Hypothalamus (tissue), 51 donors: Measurements from ENCODE around the gene KCNA2.

Experiments
- DNase-seq, 51 donors: peaks; one replicate each; lab custom pipeline; 2025; lab: John Stamatoyannopoulos, UW

The KCNA2 gene

GRCh38 chr1:110605901-110606656 is at the start of gene KCNA2:
Gene KCNA2 (minus strand): TSS chr1:110606358. CDS start chr1:110604782, 1,576 bp downstream.
- peak in 47 of 51 donors; percentile 27 to 92 (median 76) for DNase-seq

- no peak for DNase-seq
Observed at GRCh38 chr1:110650609-110651008, 44.5 kb upstream of the KCNA2 start.

- DNase-seq: peak in 1 of 51 donors; percentile 45
Observed at GRCh38 chr1:110648417-110648816, 42.3 kb upstream of the KCNA2 start.

GRCh38 chr1:110647254-110647891 is 41.2 kb upstream of the KCNA2 start:
- no peak for DNase-seq

GRCh38 chr1:110645821-110646735 is 39.9 kb upstream of the KCNA2 start:
- DNase-seq: peak in 1 of 51 donors; percentile 26

- no peak for DNase-seq
Observed at GRCh38 chr1:110645211-110645610, 39.1 kb upstream of the KCNA2 start.

GRCh38 chr1:110643879-110644472 is 37.8 kb upstream of the KCNA2 start:
- DNase-seq: no peak

GRCh38 chr1:110639724-110640386 is 33.7 kb upstream of the KCNA2 start:
- DNase-seq: no peak

GRCh38 chr1:110638556-110638955 is 32.4 kb upstream of the KCNA2 start:
- peak in 2 of 51 donors; percentile 24 to 38 for DNase-seq

GRCh38 chr1:110638058-110638457 is 31.9 kb upstream of the KCNA2 start:
- peak in 1 of 51 donors; percentile 31 for DNase-seq

- DNase-seq: no peak
Observed at GRCh38 chr1:110637475-110637874, 31.3 kb upstream of the KCNA2 start.

GRCh38 chr1:110636149-110636935 is 30.2 kb upstream of the KCNA2 start:
- peak in 1 of 51 donors; percentile 32 for DNase-seq

- DNase-seq: no peak
Observed at GRCh38 chr1:110635434-110635833, 29.3 kb upstream of the KCNA2 start.

- DNase-seq: peak in 35 of 51 donors; percentile 11 to 80 (median 42)
Observed at GRCh38 chr1:110634455-110635311, 28.5 kb upstream of the KCNA2 start.

GRCh38 chr1:110634086-110634454 is 27.9 kb upstream of the KCNA2 start:
- DNase-seq: no peak

- no peak for DNase-seq
Observed at GRCh38 chr1:110633646-110634030, 27.5 kb upstream of the KCNA2 start.

GRCh38 chr1:110631836-110632620 is 25.9 kb upstream of the KCNA2 start:
- no peak for DNase-seq
